Loucy (cell line): ENCODE results near the gene EFCAB3.
"Not testable (repeated sequence)": the region's sequence is repeated elsewhere in the genome, so short reads cannot be mapped to it uniquely, and the experiment has no call there.

ENCODE experiments used
- EZH2phosphoT487 ChIP-seq: fragments of 200-600 bp; IDR thresholded peaks from 2 replicates; pipeline ENCODE4 v1.6.1; 2018; ENCODE audit warnings: antibody characterized with exemption, mild to moderate bottlenecking, moderate library complexity, borderline replicate concordance
- TF ChIP-seq, protein P1 (sequence below): fragments of 200-600 bp; sonication (generic); conservative IDR thresholded peaks from 2 replicates; pipeline ENCODE4 v1.5.1; 2014; ENCODE audit warnings: mild to moderate bottlenecking, antibody characterized with exemption, low read length

GRCh38 chr17:62426214-62426613, 45.9 kb downstream of the EFCAB3 start:
- TF ChIP-seq, protein P1, sequence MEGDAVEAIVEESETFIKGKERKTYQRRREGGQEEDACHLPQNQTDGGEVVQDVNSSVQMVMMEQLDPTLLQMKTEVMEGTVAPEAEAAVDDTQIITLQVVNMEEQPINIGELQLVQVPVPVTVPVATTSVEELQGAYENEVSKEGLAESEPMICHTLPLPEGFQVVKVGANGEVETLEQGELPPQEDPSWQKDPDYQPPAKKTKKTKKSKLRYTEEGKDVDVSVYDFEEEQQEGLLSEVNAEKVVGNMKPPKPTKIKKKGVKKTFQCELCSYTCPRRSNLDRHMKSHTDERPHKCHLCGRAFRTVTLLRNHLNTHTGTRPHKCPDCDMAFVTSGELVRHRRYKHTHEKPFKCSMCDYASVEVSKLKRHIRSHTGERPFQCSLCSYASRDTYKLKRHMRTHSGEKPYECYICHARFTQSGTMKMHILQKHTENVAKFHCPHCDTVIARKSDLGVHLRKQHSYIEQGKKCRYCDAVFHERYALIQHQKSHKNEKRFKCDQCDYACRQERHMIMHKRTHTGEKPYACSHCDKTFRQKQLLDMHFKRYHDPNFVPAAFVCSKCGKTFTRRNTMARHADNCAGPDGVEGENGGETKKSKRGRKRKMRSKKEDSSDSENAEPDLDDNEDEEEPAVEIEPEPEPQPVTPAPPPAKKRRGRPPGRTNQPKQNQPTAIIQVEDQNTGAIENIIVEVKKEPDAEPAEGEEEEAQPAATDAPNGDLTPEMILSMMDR = not testable (repeated sequence)
- not testable (repeated sequence) for TF ChIP-seq EZH2phosphoT487
